HG03354 (cell line): ENCODE measurements around the gene VSTM2B.
A peak's percentile ranks its signal among the peaks of the same experiment; 100 is the strongest.

ENCODE experiments used
- ATAC-seq: cut with Tn5 transposase; IDR thresholded peaks from one replicate; pipeline ENCODE4 v1.9.1; 2021; ENCODE audit warnings: mild to moderate bottlenecking; ENCODE audit not compliant: unreplicated experiment, poor library complexity, severe bottlenecking

Gene VSTM2B

DNA sequence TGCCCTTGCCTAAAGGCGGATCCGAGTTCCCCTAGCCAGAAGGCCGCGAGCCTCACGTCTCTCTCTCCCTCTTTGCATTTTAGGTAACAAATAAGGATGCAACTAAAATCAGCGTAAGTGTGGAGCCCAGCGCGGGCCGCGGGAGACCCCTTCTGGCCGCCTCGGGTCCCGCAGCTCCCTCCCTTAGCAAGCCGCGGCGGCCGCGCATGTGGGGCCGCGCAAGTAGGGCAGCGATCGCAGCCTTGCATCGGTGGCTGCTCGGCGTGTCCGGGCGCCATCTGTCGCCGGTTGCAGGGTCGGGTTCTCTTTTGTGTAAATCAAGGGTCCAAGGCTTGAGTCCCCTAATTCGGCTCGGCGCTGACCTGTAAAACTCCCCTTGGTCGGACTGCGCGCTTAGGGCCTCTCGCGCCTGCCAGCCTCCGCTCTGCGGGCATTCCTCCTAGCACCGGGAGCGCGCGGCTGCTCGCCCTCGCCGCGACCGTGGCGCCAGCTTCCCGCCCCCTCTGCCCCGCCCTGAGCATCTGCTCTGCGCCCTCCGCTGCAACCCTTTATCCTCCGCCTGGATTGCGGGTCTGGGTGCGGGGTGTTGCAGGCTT is 2.7 kb downstream of the VSTM2B start:
- peak; percentile 79 for ATAC-seq

- no peak for ATAC-seq
Measured at GRCh38 chr19:29528946-29529645, 3.3 kb downstream of the VSTM2B start.

GRCh38 chr19:29529646-29530539 is 4.1 kb downstream of the VSTM2B start:
- no peak for ATAC-seq

DNA sequence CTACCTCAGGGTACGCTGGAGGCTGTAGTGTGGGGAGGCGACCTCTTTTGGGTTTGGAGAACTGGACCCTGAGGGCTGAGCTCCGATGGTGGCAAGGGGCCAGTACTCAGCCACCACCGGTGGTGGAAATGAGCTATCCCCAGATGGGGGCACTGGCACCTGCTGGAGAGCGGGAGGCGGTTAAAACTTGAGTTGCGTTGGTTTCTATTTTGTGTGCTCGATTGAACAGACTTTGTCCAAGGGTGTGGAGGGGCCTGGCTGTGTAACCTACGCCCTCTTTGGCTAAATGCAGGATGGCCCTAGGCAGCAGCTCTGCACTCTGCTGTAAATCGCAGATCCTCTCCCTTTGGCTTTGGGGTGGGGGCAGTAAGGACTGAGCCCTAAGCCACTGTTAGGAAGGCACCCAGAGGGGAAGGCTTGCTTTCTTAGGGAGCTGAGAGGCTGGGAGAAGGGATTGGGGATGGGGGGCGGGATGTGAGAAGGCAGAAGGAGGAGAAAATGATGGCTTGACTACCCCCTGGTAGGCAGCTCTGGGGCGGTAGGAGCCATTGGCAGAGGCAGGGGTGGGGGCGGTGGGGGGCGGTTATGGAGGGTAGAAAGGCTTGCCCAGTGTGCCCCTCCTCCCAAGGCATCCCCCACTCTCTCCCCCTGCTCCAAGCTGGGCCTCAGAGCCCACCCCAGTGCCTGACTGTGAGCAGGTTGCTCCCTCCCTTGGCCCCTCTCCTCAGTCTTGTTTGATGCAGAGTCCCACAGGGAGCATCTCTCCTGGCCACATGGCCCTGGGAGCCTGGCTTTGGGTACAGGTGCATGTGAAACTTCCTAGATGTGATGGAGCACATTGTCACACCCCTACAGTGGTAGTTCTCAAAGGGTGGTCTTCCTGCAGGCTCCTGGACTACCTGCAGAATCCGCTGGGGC is 5.0 kb downstream of the VSTM2B start:
- no peak for ATAC-seq

GRCh38 chr19:29531458-29532025 is 5.7 kb downstream of the VSTM2B start:
- ATAC-seq, result no peak

- ATAC-seq, result no peak
Measured at GRCh38 chr19:29532097-29532496, 6.3 kb downstream of the VSTM2B start.

- no peak for ATAC-seq
Measured at GRCh38 chr19:29532956-29533355, 7.2 kb downstream of the VSTM2B start.

DNA sequence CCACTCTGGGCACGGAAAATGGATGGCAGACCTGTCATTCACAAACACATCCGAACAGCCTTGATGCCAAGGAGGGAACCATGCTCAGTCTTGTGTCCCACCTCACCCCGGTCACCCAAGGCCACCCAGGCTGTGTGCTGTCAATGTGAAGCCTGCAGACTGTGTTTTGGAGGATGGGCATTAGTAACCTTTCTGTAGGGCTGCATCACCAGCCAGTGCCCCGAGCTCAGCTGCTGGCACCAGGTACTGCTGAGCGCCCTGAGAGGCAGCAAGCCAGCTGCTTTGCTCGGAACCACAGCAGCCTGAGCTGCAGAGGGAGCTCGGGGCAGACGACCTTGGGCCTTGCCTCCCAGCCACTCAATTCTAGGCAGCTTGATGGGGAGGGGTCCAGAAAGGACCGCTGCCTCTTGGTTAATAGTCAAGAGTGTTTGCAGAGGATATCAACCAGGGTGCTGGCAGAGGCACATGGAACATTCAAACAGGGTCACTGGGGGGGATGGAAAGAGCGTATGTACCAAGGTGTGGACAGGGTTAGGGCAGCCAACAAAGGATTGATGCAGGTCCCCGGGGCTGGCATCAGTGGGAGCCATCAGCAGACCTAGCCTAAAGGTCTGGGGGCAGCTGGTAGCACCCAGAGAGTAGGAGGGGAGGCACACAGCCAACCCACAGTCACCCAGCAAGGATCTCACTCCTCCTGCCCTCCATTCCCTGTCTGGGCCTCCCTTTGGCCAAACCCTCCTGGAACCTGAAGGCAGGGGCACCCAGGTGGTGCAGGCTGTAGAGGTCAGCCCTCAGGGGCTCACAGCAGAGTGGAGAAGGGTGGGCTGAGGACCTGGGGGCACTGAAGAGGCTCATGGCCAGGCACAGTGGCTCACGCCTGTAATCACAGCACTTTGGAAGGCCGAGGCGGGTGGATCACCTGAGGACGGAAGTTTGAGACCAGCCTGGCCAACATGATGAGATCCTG is 8.1 kb downstream of the VSTM2B start:
- no peak for ATAC-seq

- ATAC-seq, result no peak
Measured at GRCh38 chr19:29535214-29535831, 9.5 kb downstream of the VSTM2B start.

- ATAC-seq, result no peak
Measured at GRCh38 chr19:29535984-29536508, 10.3 kb downstream of the VSTM2B start.

DNA sequence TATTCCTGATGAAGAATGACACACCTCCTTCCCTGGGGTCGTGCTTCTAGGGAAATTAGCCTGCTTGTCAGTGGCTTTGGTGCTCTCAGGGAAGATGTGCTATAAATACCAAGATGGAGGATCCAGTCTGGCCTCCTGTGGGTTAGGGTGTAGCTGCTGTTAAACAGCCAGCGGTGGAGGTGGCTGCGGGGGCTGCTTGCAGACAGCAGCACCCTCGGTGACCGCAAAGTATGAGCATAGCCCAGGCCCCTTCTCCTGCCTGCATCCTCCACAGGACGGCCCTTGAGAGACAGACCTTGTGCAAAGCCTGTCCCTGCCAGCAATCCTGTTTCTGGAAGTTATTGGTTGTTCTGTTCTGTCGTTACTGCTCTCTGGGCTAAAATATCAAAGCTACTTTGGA is 11.4 kb downstream of the VSTM2B start:
- no peak for ATAC-seq

DNA sequence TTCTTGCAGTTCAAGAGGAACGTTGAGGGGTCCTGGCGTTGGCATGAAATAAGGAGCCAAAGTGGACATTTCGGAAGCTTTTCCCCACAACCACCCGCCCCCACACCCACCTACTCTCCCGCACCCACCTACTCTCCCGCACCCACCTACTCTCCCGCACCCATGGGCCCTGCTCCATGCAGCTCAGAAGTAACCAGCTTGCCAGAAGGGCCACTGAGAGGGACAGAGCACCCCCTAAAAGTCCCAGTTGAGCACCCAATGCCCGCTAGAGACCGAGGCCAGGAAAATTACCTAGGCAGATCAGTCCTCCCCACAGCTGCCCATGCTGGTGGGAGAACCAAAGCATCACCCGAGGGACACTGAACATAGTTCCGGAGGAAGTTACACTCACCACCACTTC is 11.8 kb downstream of the VSTM2B start:
- no peak for ATAC-seq

DNA sequence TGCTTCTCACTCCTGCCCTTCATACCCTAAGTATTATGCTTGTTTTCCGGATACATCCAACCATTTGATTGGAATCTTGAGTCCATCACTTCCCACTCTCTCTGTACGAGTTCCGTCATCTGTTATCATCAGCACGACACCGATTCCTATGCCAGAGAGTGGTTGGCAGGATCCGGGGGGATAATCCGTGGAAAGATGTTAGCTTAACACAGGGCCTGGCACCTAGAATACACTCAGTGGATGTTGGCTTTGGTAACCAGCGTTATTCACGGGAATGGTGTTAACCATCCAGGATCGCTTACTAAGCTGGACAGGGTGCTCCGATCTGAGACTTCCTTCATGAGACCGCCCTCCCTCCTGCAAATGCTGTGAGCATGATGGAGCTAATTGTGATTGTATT is 12.4 kb downstream of the VSTM2B start:
- no peak for ATAC-seq

- no peak for ATAC-seq
Measured at GRCh38 chr19:29538651-29539050, 12.9 kb downstream of the VSTM2B start.

GRCh38 chr19:29539131-29539530 is 13.3 kb downstream of the VSTM2B start:
- ATAC-seq, result no peak

- ATAC-seq, result no peak
Measured at GRCh38 chr19:29539670-29540069, 13.9 kb downstream of the VSTM2B start.

GRCh38 chr19:29540114-29540513 is 14.3 kb downstream of the VSTM2B start:
- no peak for ATAC-seq
